Stimulated activated CD4-positive, alpha-beta T cell treated with anti-CD3 and anti-CD28 coated beads, Interleukin-15, amount 100 ng/mL, for 1 hour (primary cell): ENCODE results near the gene N4BP2L2.

Experiments used
- DNase-seq, 2 donors: peaks; one replicate each; pipeline ENCODE4 v3.0.0-alpha.2; 2020; ENCODE audit warnings: low read depth in 1 of 2, low spot score in 1 of 2

The N4BP2L2 gene

DNA sequence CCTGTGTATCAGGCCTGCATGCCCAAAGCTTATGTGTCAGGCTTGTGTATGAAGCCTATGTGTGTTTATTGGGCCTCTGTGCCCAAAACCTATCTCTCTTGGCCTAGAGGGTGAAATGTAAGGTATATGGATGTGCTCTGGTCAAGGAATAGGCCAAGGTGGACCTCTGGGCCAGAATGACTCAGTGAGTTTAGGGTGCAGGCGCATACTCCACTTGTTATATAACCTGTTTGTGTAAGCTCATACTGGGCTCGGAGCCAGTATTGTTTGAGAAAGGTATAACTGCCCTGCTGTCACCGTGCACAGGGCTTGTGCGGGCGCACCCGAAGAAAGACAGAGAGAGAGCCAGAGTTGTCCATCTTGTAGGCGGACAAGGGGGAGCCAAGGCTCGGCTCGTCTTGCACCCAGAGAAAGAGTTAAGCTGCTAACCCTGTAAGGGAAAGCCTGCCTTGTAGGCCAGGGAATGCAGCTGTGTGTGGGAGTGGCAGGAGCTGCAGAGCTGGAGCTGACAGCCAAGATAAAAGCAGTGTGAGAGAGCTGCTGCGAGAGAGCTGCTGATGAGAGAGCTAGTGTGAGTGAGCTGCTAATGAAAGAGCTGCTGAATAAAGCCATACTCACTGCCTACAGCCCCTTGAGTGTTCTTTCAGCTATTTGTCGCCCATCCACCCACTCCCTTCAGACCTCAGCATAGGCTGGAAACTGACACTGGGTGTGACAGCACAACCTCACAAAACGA is 67.2 kb downstream of the N4BP2L2 start:
- DNase-seq, result no peak

- DNase-seq, result no peak
Measured at GRCh38 chr13:32468502-32469142, 70.0 kb downstream of the N4BP2L2 start.

GRCh38 chr13:32456591-32456990 is 82.0 kb downstream of the N4BP2L2 start:
- DNase-seq, result no peak

DNA sequence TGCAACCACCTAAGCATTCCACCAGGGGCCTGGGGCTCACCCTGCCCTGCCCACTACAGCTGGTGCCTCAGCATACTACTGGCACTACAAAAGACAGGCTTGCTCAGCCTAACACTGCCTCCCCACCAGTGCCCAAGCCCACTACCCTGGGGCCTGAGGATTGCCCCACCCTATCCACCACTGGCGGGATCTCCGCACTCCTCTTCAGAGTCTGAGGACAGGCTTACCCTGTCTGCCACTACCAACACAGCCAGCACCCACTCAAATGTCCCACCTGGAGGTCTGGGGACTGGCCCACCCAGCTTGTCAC is 83.0 kb downstream of the N4BP2L2 start:
- DNase-seq, result no peak

- no peak for DNase-seq
Measured at GRCh38 chr13:32454886-32455593, 83.6 kb downstream of the N4BP2L2 start.

GRCh38 chr13:32453981-32454380 is 84.6 kb downstream of the N4BP2L2 start:
- no peak for DNase-seq

- no peak for DNase-seq
Measured at GRCh38 chr13:32448972-32449371, 89.6 kb downstream of the N4BP2L2 start.

DNA sequence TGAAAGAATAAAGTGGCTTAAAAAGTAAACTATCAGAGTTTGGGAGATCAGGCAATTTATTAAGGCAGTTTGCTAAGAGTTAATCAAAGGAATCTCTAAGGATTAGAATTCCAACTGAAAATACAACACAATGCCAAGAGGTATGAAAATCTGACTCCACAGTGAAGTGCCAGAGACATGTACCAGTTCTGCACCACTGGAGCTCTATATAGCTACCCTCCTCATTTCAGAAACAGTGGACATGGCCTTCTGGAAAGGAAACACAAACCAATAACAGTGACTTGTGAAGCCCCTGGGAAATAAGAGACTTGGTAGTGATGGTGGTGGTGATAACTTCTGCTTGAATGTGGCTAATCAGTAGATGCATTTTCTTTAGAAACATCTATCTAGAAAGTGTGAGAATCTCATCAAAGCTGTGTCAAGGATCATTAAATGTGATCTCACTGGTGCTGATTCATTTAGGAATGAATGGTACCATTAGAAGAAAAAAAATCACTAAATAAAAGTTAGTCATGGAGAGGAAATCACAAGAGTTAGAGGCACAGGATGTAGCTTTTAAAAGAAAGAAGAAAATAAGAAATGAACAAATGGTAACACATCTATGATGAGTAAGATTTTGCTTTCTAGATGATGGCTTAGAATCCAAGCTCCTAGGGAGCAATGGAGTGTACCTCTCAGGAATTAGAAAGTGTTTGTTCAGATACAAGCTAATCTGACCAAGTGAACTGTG is 90.5 kb downstream of the N4BP2L2 start:
- no peak for DNase-seq

- no peak for DNase-seq
Measured at GRCh38 chr13:32446773-32447465, 91.7 kb downstream of the N4BP2L2 start.

- no peak for DNase-seq
Measured at GRCh38 chr13:32446220-32446619, 92.4 kb downstream of the N4BP2L2 start.

DNA sequence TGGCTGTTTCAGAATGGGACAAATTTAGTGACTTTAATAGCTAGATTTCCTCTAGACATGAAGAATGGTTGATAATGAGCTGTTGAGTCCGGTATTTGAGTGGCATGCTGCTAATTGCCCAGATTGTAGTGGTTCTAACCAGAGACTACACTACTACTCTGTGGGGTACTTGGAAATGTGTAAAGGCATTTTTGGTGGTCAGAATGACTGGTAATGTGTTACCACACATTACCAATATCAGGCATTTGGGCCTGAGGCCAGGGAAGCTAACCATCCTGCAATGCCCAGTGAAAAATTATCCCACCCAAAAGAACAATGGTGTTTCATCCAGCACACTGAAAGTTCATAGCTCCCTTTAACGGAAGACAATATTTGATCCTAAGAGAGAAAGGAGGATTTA is 93.1 kb downstream of the N4BP2L2 start:
- no peak for DNase-seq

GRCh38 chr13:32443111-32443510 is 95.5 kb downstream of the N4BP2L2 start:
- no peak for DNase-seq

DNA sequence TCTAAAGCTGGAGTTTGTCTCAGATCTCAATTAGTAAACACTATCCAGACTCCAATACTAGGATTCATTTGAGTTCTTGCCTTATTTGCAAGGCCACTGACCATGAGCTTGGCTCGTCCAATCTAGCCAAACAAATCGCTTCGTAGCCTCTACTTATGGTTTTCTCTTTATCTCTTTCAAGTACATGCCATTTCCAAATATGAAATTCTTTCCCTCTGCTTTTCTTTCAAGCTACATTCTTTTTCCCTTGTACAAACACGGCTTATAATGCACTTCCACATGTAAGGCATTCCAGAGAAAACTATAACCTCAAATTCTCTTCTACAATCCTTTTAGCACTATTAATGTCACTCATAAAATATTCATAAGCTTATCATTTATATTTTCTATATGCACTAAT is 99.7 kb downstream of the N4BP2L2 start:
- DNase-seq, result no peak

GRCh38 chr13:32432856-32433255 is 105.7 kb downstream of the N4BP2L2 start:
- DNase-seq, result no peak

DNA sequence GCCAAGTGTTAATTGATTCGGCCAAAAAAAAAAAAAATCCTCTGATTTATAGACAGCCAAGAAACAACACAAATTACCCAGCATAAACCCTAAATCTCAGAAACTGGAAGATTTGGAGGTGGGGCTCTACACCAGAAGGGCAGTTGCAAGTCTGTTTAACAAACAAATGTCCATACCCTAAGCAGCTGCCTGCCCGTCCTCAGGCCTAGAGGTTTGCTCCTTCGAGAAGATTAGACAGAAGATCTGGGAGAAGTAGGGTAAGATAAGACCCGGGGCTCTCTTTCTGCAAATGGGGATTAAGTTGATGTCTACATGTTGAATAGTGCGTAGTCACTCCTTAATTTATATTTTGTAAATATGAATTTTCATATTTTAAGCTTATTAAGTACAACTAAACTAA is 107.2 kb downstream of the N4BP2L2 start:
- no peak for DNase-seq

DNA sequence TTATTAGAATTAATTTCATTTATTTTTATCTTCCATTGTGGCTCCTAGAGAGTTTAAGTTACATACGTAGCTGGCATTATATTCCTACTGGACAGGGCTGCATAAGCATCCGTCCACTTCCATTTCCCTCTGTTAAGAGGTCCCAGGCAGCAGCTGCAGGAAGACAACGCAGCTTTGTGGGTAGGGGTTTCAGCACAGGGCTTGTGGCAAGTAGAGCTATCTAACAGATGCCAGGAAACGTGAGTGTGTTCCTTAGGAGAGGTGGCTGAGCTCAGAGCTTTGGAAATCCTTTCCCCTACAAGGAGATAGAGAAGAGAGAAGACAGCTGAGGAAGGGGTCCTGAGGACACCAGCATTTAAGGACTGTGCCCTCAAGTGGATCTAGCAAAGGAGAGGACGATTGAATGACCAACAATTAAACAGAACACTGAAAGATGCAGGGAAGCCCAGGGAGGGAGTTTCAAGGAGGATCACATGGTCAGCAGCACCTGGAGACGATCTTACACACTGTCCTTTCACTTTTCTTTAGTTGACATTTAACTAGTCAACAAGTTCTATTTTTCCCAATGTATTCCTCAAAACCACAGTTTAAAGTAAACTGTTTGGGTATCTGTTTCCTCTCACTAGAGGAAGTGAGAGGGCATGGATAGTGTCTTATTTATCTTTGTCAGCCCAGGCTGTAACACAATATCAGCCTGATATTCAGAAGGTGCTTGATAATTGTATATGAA is 108.4 kb downstream of the N4BP2L2 start:
- no peak for DNase-seq

DNA sequence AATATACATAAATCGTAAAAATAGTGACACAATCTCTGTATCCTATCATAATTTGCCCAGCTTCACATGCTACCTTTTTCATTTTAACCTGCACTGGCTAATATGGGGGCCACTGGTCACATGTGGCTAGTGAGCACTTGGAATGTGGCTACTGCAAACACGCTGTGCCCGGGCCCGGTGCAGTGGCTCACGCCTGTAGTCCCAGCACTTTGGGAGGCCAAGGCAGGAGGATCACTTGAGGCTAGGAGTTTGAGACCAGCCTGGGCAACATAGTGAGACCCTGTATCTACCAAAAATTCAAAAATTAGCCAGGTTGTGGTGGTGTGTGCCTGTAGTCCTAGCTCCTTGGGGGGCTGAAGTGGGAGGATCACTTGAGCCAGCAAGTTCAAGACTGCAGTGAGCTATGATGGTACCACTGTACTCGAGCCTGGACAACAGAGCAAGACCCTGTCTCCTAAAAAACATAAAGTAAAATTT is 109.1 kb downstream of the N4BP2L2 start:
- DNase-seq, result no peak

- no peak for DNase-seq
Measured at GRCh38 chr13:32428581-32429432, 109.8 kb downstream of the N4BP2L2 start.

DNA sequence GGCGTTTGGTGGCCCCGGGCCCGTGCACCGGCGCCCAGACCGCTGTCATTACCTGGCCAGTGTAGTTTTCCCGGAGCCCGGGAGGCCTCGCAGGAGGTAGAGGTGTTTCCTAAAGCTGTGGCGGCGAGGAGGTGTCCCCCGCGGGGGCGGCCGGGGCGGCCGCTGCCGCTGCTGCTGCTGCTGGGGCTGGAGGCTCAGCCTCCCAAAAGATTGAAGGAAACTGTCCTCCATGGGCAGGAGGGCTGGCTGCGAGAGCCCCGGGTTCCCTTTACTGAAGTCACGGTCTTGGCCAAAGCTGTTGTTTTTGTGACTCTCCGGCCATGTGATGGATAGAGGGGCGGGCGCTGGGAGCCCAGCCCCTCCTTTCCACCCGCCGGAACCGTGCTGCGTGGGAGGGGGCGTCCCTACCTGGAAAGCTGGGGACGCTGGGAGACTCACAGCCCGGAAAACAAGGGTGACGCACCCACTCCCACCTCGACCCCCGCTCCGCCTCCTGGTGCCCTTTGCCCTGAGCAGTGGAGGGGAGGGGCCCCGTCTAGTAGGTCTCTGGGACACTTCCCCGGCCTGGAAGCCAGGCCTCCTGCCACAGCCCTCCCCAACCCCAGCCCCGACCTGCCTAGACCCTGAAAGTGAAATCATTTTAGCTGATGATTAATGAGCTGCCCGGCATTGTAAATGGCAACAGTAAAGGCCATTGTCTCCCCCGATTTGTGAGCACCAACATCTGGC is 110.6 kb downstream of the N4BP2L2 start, which contains the start of gene N4BP2L1:
TSS of gene N4BP2L1 (minus strand) at position 279 of the 729 bp plus-strand sequence. CDS start at position 231, 48 bp downstream.
- DNase-seq, result peak; percentile 70 to 76
